GM19239 (cell line): ENCODE results near the gene TFEC.
"Not testable (repeated sequence)": the region's sequence is repeated elsewhere in the genome, so short reads cannot be mapped to it uniquely, and the experiment has no call there.

Experiments
- DNase-seq: peaks from one replicate; pipeline ENCODE4 v3.0.0; 2011; ENCODE audit warnings: low spot score; ENCODE audit not compliant: insufficient read length
- FAIRE-seq: peaks from 2 replicates; lab custom pipeline; 2011; peaks lifted over from hg19 to GRCh38; lab: Jason Lieb, UNC

The TFEC gene

DNA sequence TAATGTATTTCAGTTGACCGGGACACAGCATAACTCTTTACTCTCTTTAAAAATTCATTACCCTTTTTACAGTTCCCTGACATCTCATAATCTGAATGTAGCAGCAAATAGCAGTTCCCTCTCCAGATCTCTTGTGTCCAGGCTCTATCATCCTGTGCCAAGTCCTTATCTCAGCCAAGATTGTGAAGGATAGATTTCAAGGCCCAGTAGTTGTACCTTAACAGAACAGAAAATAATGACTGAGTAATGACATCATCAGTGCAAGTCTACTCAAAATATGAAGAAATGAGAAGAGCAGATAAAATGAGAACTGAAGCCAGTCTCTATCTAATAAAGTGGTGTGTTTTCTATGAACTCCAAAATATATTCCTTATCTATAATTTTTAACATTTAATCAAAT lies 92.6 kb downstream of the TFEC start:
- DNase-seq: no peak
- FAIRE-seq: no peak

DNA sequence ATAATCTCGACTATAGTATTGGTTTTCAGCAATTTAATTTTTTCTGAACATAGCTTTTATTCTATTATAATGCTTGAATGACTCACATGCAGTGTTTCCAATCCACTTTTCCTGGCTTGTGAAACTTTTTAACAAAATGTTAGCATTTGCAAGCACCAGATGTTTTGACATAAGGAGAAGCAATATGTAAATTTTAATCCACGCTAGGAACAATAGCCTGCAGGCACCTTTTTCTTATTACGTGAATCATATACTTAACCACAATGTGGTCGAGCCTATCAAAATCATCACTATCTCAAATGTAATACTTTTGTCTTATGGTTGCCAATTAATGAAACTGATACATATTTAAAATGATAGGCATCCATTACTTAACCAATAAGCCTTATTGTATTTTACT lies 97.1 kb downstream of the TFEC start:
- no peak for DNase-seq
- FAIRE-seq: no peak

- FAIRE-seq (no peak), DNase-seq (no peak)
These were observed 97.7 kb downstream of the TFEC start for GRCh38 chr7:115932880-115933279.

DNA sequence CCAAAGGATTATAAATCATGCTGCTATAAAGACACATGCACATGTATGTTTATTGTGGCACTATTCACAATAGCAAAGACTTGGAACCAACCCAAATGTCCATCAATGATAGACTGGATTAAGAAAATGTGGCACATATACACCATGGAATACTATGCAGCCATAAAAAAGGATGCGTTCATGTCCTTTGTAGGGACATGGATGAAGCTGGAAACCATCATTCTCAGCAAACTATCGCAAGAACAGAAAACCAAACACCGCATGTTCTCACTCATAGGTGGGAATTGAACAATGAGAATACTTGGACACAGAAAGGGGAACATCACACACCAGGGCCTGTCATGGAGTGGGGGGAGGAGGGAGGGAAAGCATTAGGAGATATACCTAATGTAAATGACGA lies 100.4 kb downstream of the TFEC start:
- DNase-seq, FAIRE-seq: not testable (repeated sequence)

DNA sequence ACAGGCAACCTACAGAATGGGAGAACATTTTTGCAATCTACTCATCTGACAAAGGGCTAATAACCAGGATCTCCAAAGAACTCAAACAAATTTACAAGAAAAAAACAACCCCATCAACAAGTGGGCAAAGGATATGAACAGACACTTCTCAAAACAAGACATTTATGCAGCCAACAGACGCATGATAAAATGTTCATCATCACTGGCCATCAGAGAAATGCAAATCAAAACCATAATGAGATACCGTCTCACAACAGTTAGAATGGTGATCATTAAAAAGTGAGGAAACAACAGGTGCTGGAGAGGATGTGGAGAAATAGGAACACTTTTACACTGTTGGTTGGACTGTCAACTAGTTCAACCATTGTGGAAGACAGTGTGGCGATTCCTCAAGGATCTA lies 100.8 kb downstream of the TFEC start:
- not testable (repeated sequence) for FAIRE-seq, DNase-seq

GRCh38 chr7:115924411-115924810 lies 106.2 kb downstream of the TFEC start:
- FAIRE-seq: no peak
- no peak for DNase-seq

DNA sequence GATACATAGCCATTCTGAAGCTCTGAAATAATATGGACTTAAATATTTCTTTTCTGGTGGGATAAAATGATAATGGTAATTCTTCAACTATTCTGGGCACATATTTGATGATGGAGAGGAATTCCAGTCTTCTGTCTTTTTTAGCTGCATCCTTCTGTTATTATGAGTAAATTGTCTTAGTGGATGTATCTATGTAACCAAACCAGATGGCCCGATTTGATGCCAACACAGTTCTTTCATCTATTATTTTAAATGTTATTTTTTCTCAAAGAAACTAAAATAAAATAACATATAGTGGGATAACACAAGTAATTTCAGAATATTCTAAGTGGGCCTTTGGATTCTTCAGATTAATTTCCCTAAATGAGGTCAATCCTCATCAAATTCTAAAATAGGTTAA lies 110.2 kb downstream of the TFEC start:
- DNase-seq (no peak), FAIRE-seq (no peak)

GRCh38 chr7:115914951-115915350 lies 115.6 kb downstream of the TFEC start:
- FAIRE-seq (no peak), DNase-seq (no peak)

GRCh38 chr7:115911465-115911864 lies 119.1 kb downstream of the TFEC start:
- FAIRE-seq: no peak
- no peak for DNase-seq

- FAIRE-seq: peak; percentile 52
- no peak for DNase-seq
These were observed 119.9 kb downstream of the TFEC start for GRCh38 chr7:115910541-115911164.

DNA sequence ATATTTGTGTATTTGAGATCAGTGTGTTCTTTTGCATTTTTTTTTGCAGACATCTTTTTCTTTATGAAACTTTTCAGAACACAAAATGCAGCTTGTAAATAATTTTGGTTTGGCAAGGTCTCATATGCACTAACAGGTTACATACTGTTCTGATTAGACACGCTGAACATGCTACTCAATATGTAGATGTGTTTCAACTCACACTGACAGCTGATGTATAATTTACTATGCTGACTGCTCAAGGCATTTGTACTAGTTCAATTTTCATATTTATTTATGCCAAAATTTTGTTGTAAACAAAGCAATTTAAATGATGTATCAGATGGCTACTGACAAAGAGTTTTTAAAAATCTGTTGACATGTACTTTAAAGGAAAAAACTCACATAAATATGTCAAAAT lies 123.8 kb downstream of the TFEC start:
- no peak for FAIRE-seq

GRCh38 chr7:115889669-115889984 lies 140.9 kb downstream of the TFEC start:
- DNase-seq: no peak
- FAIRE-seq: no peak

More for the DNA sequence above, 123.8 kb downstream of the TFEC start:
- DNase-seq: no peak

DNA sequence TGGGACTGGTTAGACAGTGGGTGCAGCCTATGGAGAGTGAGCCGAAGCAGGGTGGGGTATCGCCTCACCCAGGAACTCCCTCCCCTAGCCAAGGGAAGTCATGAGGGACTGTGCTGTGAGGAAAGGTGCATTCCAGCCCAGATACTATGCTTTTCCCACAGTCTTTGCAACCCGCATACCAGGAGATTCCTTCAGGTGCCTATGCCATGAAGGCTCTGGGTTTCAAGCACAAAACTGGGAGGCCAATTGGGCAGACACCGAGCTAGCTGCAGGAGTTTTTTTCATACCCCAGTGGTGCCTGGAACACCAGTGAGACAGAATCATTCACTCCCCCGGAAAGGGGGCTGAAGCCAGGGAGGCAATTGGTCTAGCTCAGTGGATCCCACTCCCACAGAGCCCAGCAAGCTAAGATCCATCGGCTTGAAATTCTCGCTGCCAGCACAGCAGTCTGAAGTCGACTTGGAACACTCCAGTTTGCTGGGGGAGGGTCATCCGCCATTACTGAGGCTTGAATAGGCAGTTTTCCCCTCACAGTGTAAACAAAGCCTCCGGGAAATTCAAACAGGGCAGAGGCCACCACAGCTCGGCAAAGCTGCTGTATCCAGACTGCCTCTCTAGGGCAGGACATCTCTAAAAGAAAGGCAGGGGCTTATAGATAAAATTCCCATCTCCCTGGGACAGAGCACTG lies 141.4 kb downstream of the TFEC start:
- FAIRE-seq: no peak

GRCh38 chr7:115885550-115885949 lies 145.0 kb downstream of the TFEC start:
- FAIRE-seq: no peak

More for the DNA sequence above, 141.4 kb downstream of the TFEC start:
- DNase-seq: no peak

More at GRCh38 chr7:115885550-115885949, 145.0 kb downstream of the TFEC start:
- no peak for DNase-seq
